SJSA1 (cell line): Measurements from ENCODE around the gene APCS. TPM values are rescaled to one million over a fixed set of nuclear protein-coding genes. Genes with fewer than 3 reads are reported as not detected.

Experiments
- DNase-seq, 2 experiments: peaks; one replicate each; pipeline ENCODE4 v3.0.0-alpha.2; 2015 to 2020; ENCODE audit warnings: low spot score in 2 of 2, low read depth in 1 of 2
- H3K27ac ChIP-seq: fragments of 250-450 bp; sonication (Bioruptor Pico); 2 replicates; pipeline ENCODE4 v1.5.1; 2020; ENCODE audit warnings: mild to moderate bottlenecking, moderate library complexity
- H3K27me3 ChIP-seq: fragments of 250-450 bp; sonication (Bioruptor Pico); replicated peaks from 2 replicates; pipeline ENCODE4 v1.5.1; 2020; ENCODE audit warnings: mild to moderate bottlenecking, moderate library complexity
- H3K36me3 ChIP-seq: fragments of 250-450 bp; sonication (Bioruptor Pico); 2 replicates; pipeline ENCODE4 v1.5.1; 2020; ENCODE audit warnings: mild to moderate bottlenecking
- H3K4me1 ChIP-seq: fragments of 250-450 bp; sonication (Bioruptor Pico); replicated peaks from 2 replicates; pipeline ENCODE4 v1.6.1; 2021; ENCODE audit warnings: mild to moderate bottlenecking
- H3K4me3 ChIP-seq: fragments of 250-450 bp; sonication (Bioruptor Pico); 2 replicates; pipeline ENCODE4 v1.5.1; 2020; ENCODE audit warnings: mild to moderate bottlenecking
- H3K9me3 ChIP-seq: fragments of 250-450 bp; sonication (Bioruptor Pico); replicated peaks from 2 replicates; pipeline ENCODE4 v1.5.1; 2020; ENCODE audit warnings: mild to moderate bottlenecking
- total RNA-seq: library from RNA; depleted of rRNA; stranded (reverse); fragments of >200 nt; shearing (Covaris generic); gene quantifications from 2 replicates; pipeline ENCODE4 v1.2.3, GENCODE V29; 2014; rRNA removed

Gene APCS, protein sequence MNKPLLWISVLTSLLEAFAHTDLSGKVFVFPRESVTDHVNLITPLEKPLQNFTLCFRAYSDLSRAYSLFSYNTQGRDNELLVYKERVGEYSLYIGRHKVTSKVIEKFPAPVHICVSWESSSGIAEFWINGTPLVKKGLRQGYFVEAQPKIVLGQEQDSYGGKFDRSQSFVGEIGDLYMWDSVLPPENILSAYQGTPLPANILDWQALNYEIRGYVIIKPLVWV
- total RNA-seq: not detected in 2 replicates

GRCh38 chr1:159587461-159587951 is at the start of gene APCS:
Gene APCS, plus strand, starts transcription at chr1:159587826. Its CDS starts 96 bp downstream, at chr1:159587922.
- Histone ChIP-seq H3K9me3 (peaks cover 2% of the 10 kb centered on the region; the same call in 1 of the 2 replicates), H3K4me3 (no peak within 1 kb of the TSS), H3K4me1 (no peaks in the 10 kb centered on the region), H3K27me3 (no peaks in the 10 kb centered on the region), H3K27ac (no peak within 1 kb of the TSS), H3K36me3 (no peaks in the 10 kb centered on the region)
- no peak for DNase-seq

DNA sequence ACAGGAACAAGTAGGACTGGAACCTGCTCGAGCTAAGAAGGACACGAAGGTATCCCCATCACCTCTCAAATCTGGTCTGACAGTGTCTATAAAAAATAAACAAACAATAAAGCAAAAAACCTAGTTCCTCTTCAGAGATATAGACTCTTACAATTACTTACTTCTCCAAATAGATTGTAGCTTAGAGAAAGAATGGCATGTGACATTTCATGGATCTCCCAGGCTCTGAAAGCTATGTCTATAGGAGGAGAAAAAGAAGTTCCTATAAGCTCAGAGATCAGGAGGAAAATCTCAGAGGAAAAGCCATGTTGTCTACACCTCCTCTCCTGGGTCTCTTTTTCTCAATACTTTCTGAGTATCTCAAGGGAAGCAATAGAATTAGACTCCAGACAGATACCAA is 39.5 kb upstream of the APCS start:
- Histone ChIP-seq H3K4me3 (no peak overlapping the region), H3K4me1 (no peaks in the 10 kb centered on the region)

GRCh38 chr1:159554261-159554660 is 33.4 kb upstream of the APCS start:
- Histone ChIP-seq H3K36me3 (no peaks in the 10 kb centered on the region), H3K27ac (no peak overlapping the region), H3K9me3 (no peaks in the 10 kb centered on the region), H3K27me3 (no peaks in the 10 kb centered on the region), H3K4me1 (no peaks in the 10 kb centered on the region), H3K4me3 (no peak overlapping the region)
- DNase-seq: no peak

More for the DNA sequence above, 39.5 kb upstream of the APCS start:
- DNase-seq: no peak
- Histone ChIP-seq H3K27ac (no peak overlapping the region), H3K27me3 (no peaks in the 10 kb centered on the region), H3K9me3 (no peaks in the 10 kb centered on the region), H3K36me3 (no peaks in the 10 kb centered on the region)

DNA sequence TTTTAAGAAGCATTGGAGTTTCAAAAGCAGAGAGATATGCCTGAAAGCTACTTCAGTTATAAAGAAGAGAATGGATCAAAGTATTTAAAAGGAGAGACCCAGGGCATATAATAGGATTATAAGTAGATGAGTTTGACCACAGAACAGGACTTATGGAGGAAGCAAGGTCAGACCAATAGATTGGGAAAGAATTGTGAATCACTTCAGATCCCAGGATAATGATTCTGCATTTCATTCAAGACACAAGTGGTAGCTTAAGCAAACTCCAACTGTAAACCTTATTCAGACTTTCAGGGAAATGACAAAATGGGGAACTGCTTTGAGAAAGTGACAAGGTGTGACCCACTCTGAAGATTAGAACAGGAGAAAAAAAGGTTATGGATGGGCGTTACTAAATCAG is 32.9 kb upstream of the APCS start:
- Histone ChIP-seq H3K4me3 (no peak overlapping the region), H3K9me3 (no peaks in the 10 kb centered on the region), H3K4me1 (no peaks in the 10 kb centered on the region), H3K36me3 (no peaks in the 10 kb centered on the region), H3K27me3 (no peaks in the 10 kb centered on the region), H3K27ac (no peak overlapping the region)
- DNase-seq: no peak

DNA sequence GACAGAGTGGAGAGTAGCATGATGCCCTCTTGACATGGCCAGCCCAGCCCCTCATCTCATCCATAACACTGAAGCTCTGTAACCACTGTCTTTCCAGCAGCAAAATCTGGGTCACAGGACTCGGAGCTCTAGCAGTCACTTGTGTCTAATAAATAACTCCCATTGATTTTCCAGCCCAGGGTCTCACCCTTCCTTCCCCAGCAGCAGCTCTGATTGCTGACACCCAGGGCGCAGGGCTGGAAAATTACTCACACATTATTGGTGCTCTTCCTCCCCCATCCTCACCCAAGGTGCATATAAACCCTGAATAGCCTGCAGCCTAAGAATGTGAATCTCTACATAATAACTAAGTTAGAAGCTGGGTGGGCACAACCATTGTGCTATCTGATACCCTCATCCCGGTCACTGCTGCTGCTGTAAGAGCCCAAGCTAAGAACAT is 30.7 kb upstream of the APCS start:
- Histone ChIP-seq H3K9me3 (no peaks in the 10 kb centered on the region), H3K27me3 (no peaks in the 10 kb centered on the region), H3K4me1 (no peaks in the 10 kb centered on the region), H3K36me3 (no peaks in the 10 kb centered on the region), H3K27ac (no peak overlapping the region), H3K4me3 (no peak overlapping the region)
- no peak for DNase-seq

DNA sequence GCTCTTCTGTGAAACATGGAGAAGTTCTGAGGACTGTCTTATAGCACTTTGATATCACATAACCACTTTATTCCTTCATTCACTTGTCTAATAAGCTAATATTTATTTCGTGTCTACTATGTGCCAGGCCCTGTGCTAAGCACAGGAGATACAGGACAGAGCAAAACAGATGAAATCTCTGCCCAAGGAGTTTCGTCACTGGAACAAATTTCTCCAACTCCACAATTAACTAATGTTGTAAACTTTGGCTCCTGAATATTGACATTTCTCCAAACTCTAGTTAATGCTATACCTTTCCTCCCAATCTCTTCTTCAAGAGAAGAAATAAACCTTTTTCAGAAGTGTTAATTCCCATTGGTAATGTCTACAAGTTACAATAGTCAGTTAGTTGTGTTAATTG is 27.0 kb upstream of the APCS start:
- no peaks in the 10 kb centered on the region for H3K9me3 ChIP-seq
- H3K36me3 ChIP-seq: no peaks in the 10 kb centered on the region
- H3K27ac ChIP-seq: no peak overlapping the region
- H3K27me3 ChIP-seq: no peaks in the 10 kb centered on the region
- H3K4me3 ChIP-seq: no peak overlapping the region
- DNase-seq: no peak
- H3K4me1 ChIP-seq: no peaks in the 10 kb centered on the region

- Histone ChIP-seq H3K4me1 (no peaks in the 10 kb centered on the region), H3K4me3 (no peak overlapping the region), H3K27ac (no peak overlapping the region), H3K9me3 (no peaks in the 10 kb centered on the region), H3K27me3 (no peaks in the 10 kb centered on the region), H3K36me3 (no peaks in the 10 kb centered on the region)
- DNase-seq: no peak
These were observed 26.1 kb upstream of the APCS start for GRCh38 chr1:159561497-159561896.

GRCh38 chr1:159562680-159563079 is 24.9 kb upstream of the APCS start:
- Histone ChIP-seq H3K4me1 (no peaks in the 10 kb centered on the region), H3K4me3 (no peak overlapping the region), H3K9me3 (no peaks in the 10 kb centered on the region), H3K36me3 (no peaks in the 10 kb centered on the region), H3K27me3 (no peaks in the 10 kb centered on the region), H3K27ac (no peak overlapping the region)
- no peak for DNase-seq

- Histone ChIP-seq H3K4me1 (no peaks in the 10 kb centered on the region), H3K4me3 (no peak overlapping the region), H3K27me3 (no peaks in the 10 kb centered on the region), H3K9me3 (no peaks in the 10 kb centered on the region), H3K27ac (no peak overlapping the region), H3K36me3 (no peaks in the 10 kb centered on the region)
- DNase-seq: no peak
These were observed 10.2 kb upstream of the APCS start for GRCh38 chr1:159577446-159577845.

DNA sequence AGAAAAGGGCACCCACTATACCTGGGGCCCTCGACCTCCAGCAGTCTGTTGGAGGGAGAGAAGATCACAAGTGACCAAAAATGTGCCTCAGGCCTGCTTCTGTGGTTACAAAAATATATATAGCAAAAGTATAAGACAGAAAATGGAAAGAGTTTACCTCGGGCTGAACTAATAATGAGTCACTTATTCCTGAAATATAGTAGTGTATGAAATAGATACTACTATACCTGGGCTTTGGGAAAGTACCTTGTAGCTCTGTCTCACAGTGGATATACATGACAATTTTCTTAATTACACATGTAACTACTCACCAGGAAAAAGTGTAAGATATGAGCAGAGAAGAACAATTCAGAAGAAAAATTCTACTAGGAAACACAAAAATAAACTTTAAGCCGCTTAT is 7.3 kb upstream of the APCS start:
- Histone ChIP-seq H3K27me3 (no peaks in the 10 kb centered on the region), H3K36me3 (no peaks in the 10 kb centered on the region), H3K27ac (no peak overlapping the region), H3K4me1 (no peaks in the 10 kb centered on the region), H3K4me3 (no peak overlapping the region), H3K9me3 (no peaks in the 10 kb centered on the region)
- DNase-seq: no peak

GRCh38 chr1:159581422-159581821 is 6.2 kb upstream of the APCS start:
- no peak for DNase-seq

DNA sequence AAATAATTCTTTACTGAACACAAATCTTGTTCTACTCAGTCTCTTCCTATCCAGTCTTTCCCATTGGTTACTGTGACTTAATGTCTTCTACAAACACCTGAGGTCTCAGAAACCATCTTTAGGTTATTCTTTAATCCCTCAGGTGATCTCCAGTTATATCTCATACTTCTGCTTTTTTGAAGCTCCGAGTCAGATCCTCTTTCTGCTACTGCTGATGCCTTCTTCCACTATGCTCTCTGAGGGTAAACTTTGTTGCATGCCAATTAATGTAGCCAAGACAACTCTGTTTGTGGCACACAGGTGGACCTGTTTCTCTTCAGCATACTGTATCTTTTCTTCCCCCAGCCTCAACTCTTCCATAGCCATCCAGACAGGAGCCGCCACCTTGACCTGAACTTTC is 3.1 kb upstream of the APCS start:
- no peak for DNase-seq
- Histone ChIP-seq H3K4me3 (no peak overlapping the region), H3K36me3 (no peaks in the 10 kb centered on the region), H3K27ac (no peak overlapping the region), H3K27me3 (no peaks in the 10 kb centered on the region), H3K4me1 (no peaks in the 10 kb centered on the region), H3K9me3 (no peaks in the 10 kb centered on the region)

More at GRCh38 chr1:159581422-159581821, 6.2 kb upstream of the APCS start:
- Histone ChIP-seq H3K36me3 (no peaks in the 10 kb centered on the region), H3K27ac (no peak overlapping the region), H3K9me3 (no peaks in the 10 kb centered on the region), H3K4me3 (no peak overlapping the region), H3K27me3 (no peaks in the 10 kb centered on the region), H3K4me1 (no peaks in the 10 kb centered on the region)

- H3K27me3 ChIP-seq: no peaks in the 10 kb centered on the region
- peaks cover 7% of the 10 kb centered on the region for H3K4me1 ChIP-seq
- no peak for DNase-seq
- H3K9me3 ChIP-seq: peaks cover 2% of the 10 kb centered on the region; the same call in 1 of the 2 replicates
- H3K27ac ChIP-seq: no peak overlapping the region
- no peaks in the 10 kb centered on the region for H3K36me3 ChIP-seq
- no peak overlapping the region for H3K4me3 ChIP-seq
These were observed 4.4 kb downstream of the APCS start for GRCh38 chr1:159591981-159592380.

- no peak overlapping the region for H3K4me3 ChIP-seq
- H3K27ac ChIP-seq: no peak overlapping the region
- H3K4me1 ChIP-seq: peaks cover 31% of the 10 kb centered on the region
- no peaks in the 10 kb centered on the region for H3K27me3 ChIP-seq
- no peak for DNase-seq
- no peaks in the 10 kb centered on the region for H3K36me3 ChIP-seq
- peaks cover 2% of the 10 kb centered on the region; the same call in 1 of the 2 replicates for H3K9me3 ChIP-seq
These were observed 7.2 kb downstream of the APCS start for GRCh38 chr1:159594625-159595405.
